Measurements from ENCODE around the gene WDSUB1.

Gene WDSUB1

GRCh38 chr2:159217676-159218075 is 68.8 kb downstream of the WDSUB1 start:
- no peak overlapping the region for H3K4me3 ChIP-seq (ENCODE audit: control insufficient read depth, low read depth, low read length)

DNA sequence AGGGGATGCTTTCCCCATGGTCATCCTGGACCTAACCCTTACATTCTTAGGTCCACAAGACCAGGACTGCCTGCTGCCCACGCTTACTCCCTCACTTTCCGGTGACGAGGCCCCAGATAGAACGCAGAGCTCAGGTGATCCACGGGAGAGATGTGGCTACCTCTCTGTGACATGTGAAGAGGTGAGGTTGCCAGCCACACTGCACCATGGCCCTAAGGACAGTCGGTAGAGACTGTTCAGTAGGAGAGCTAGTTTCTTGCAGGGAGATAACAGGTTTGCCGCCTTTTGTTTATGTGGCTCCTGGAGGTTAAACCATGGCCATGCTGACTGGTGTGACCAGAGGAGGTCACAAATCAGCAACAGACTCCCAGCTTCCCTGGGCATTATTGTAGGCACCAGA is 71.4 kb downstream of the WDSUB1 start:
- no peak overlapping the region for H3K4me3 ChIP-seq (ENCODE audit: control insufficient read depth, low read depth, low read length)
- TF ChIP-seq CTCF (IDR thresholded peaks at IDR 0.05; ENCODE audit: control insufficient read depth, insufficient read depth, low read depth, low read length, missing control alignments): no peak
- DNase-seq (ENCODE audit: low read depth): no peak

More at GRCh38 chr2:159217676-159218075, 68.8 kb downstream of the WDSUB1 start:
- TF ChIP-seq CTCF (IDR thresholded peaks at IDR 0.05; ENCODE audit: control insufficient read depth, insufficient read depth, low read depth, low read length, missing control alignments): no peak
- no peak for DNase-seq (ENCODE audit: low read depth)

DNA sequence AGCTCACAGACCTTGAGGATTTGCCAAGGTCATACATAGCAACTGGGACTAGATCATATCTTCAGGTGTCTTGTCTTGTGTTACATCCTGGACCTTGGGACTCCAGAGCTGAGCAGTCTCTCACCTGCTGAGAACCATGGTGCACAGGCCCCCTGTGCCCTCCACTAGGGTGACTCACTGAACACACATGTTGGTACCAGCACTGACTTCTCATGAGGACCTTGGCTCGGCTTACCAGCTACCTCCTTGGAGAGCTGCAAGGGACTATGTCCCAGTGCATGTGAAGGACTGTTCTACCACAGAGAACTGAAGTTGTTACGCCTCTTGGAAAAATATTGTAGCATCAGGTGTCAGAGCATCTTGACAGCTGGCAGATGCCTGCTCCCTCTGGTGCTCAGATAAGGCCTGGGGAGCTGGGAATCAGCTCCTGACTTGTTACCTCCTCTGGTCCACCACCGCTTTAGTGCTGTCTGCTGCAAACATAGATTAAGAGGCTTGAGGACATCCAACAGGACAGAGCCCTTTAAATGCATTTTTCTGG is 72.1 kb downstream of the WDSUB1 start:
- H3K4me3 ChIP-seq (ENCODE audit: control insufficient read depth, low read depth, low read length): no peak overlapping the region
- no peak for DNase-seq (ENCODE audit: low read depth)
- no peak for TF ChIP-seq CTCF (IDR thresholded peaks at IDR 0.05; ENCODE audit: control insufficient read depth, insufficient read depth, low read depth, low read length, missing control alignments)

DNA sequence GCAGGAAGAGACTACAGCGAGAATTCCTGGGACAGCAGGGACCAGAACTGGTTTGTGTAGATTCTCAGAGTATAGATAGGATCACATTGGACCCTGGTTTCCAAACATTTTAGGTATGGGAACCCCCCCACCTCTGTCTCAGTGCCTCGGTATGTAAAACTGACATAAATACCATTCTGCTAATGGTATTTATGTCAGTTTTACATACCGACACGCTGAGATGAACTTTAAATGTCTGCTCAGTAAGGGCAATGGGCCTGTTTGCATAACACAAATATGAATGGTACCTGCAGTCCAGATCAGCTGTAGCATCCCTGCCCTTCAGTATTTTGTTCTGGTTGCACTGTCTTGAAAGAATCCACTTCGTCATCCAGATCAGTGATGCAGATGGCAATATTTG is 73.2 kb downstream of the WDSUB1 start:
- no peak overlapping the region for H3K4me3 ChIP-seq (ENCODE audit: control insufficient read depth, low read depth, low read length)
- no peak for DNase-seq (ENCODE audit: low read depth)
- TF ChIP-seq CTCF (IDR thresholded peaks at IDR 0.05; ENCODE audit: control insufficient read depth, insufficient read depth, low read depth, low read length, missing control alignments): no peak

GRCh38 chr2:159211447-159212396 is 74.8 kb downstream of the WDSUB1 start:
- no peak for DNase-seq (ENCODE audit: low read depth)
- H3K4me3 ChIP-seq (ENCODE audit: control insufficient read depth, low read depth, low read length): no peak overlapping the region
- no peak for TF ChIP-seq CTCF (IDR thresholded peaks at IDR 0.05; ENCODE audit: control insufficient read depth, insufficient read depth, low read depth, low read length, missing control alignments)

DNA sequence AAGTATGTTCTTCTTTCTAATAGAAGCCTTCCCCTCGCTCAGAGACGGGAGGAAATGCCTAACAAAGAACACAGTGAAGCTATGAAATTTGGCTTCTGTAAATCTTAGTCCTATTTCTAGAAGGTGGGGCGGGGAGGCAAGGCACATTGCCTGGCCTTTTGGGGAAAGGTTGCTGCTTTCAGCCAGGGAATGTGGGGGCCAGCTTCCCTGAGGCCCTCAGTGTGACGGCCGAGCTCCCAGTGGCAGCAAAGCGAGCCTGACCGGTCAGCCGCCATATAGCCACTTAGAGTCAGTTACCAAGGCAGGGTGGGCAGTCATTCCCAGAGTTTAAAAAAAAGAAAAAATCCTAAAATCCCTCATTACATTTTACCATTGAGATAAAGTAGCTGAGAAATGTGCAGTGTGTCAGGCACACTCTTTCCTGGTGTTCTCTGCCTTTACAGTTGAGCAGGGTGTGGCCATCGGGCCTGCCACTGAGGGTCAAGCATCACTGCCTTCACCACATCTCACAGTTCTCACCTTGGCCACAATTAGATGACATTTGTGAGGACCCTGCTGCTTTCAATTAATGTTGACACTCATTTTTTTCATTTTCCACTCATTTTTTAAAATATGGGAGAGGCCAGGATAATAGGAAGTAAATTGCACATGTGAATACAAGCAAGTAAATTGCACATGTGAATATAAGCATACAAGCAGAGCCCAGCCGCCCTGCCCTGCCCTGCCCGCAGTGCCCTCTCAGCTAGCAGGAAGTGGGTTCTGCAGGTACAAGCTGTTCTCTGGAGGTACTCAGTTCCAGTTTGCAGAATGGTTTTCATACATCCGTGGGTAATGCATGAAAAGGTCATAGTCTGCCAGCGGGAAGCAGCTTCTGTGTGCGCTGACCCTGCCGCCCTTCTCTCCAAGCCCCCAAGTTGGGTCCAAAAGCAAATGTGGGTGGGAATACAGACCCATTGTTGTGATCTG is 76.9 kb downstream of the WDSUB1 start:
- H3K4me3 ChIP-seq (ENCODE audit: control insufficient read depth, low read depth, low read length): no peak overlapping the region
- TF ChIP-seq CTCF (IDR thresholded peaks at IDR 0.05; ENCODE audit: control insufficient read depth, insufficient read depth, low read depth, low read length, missing control alignments): no peak
- no peak for DNase-seq (ENCODE audit: low read depth)

All from AG09309 (cell line).